Ovary (tissue), 9 donors: ENCODE data around the gene CNTNAP5. TPM values are rescaled to one million over a fixed set of nuclear protein-coding genes. Genes with fewer than 3 reads are reported as not detected.

Experiments used
- DNase-seq, 5 donors: peaks; one replicate each; pipeline ENCODE4 v3.0.0-alpha.2; 2019 to 2020
- H3K27ac ChIP-seq, 2 donors: fragments of 200-600 bp; one replicate each; pipeline versions ENCODE4 v1.5.1 to v1.8.0; 2019 to 2022
- H3K27me3 ChIP-seq: fragments of 200-600 bp; one replicate; pipeline ENCODE4 v1.8.0; 2022
- H3K36me3 ChIP-seq: fragments of 200-600 bp; sonication (generic); one replicate; pipeline ENCODE4 v1.5.1; 2019
- H3K4me1 ChIP-seq: one replicate; pipeline ENCODE4 v1.8.1; 2013; ENCODE audit warnings: mild to moderate bottlenecking, moderate library complexity; ENCODE audit not compliant: insufficient read depth
- H3K4me3 ChIP-seq: fragments of 200-600 bp; sonication (generic); one replicate; pipeline ENCODE4 v1.5.1; 2017
- H3K9me3 ChIP-seq, 2 donors: fragments of 200-600 bp in 1 of 2; sonication (generic) in 1 of 2; one replicate each; pipeline versions ENCODE4 v1.5.1 to v1.8.1; 2013 to 2019; ENCODE audit warnings: mild to moderate bottlenecking in 1 of 2, moderate library complexity in 1 of 2
- CTCF ChIP-seq, 3 donors: fragments of 450-650 bp in 2 of 3; fragments of 200-600 bp in 1 of 3; IDR thresholded peaks; one replicate each; pipeline versions ENCODE4 v1.5.1 to v1.8.0; 2016 to 2022; ENCODE audit warnings: antibody characterized with exemption in 3 of 3, mild to moderate bottlenecking in 1 of 3
- EP300 ChIP-seq: sonication (generic); formaldehyde crosslinking; IDR thresholded peaks from one replicate; pipeline ENCODE4 v1.6.1; 2017; ENCODE audit warnings: antibody characterized with exemption
- POLR2A ChIP-seq: fragments of 450-650 bp; IDR thresholded peaks from one replicate; pipeline ENCODE4 v1.6.1; 2017; ENCODE audit warnings: antibody characterized with exemption, mild to moderate bottlenecking, moderate library complexity
- WGBS, 3 donors: extraction: QIAGEN DNeasy Blood & Tissue Kit in 1 of 3; methylation state at CpG; one replicate each; pipeline versions ENCODE4 v1.1.5 to v1.1.7; 2013 to 2017; 5-methylcytosine and 5-hydroxymethylcytosine counted together
- intact Hi-C, 4 donors: fragments of 100-400 bp; cut with DNase I; formaldehyde crosslinking; loops; one replicate each; pipeline versions ENCODE4 v1.11.0 to v1.15.1; 2022 to 2023
- polyA plus RNA-seq, 2 donors: library from polyadenylated mRNA; stranded (reverse); fragments of 200-250 nt in 1 of 2; fragments of 350-450 nt in 1 of 2; fragmentation: Illumina TruSeq in 1 of 2; extraction: RNeasy Lipid Tissue Mini Kit (QIAGEN cat#74804) in 1 of 2; gene quantifications; one replicate each; pipeline ENCODE4 v1.2.3, GENCODE V29; 2013 to 2014
- total RNA-seq, 7 donors: library from RNA; depleted of rRNA in 2 of 7; stranded (reverse); fragments of >200 nt in 2 of 7; fragmentation: NEBNext Ultra II Directional in 3 of 7; extraction: Animal tissue kit (Norgen Biotek cat#: 25700) in 3 of 7; gene quantifications; one replicate each; pipeline versions ENCODE4 v1.1.0 to v1.2.4, GENCODE V29; 2016 to 2023
- donor health status: DM: no; HTN: no; CAD: no; lungs with moderate emphysema.
- donor health status: DM: no; HTN: no; CAD: no.
- donor health status: Bipolar disorder and iron deficiency.
- donor health status: DM: yes; HTN: yes; CAD: no.
- donor health status: DM: no; HTN: no; CAD: no.
- donor health status: DM: yes; HTN: yes; CAD: no.

The CNTNAP5 gene
- total and polyA plus RNA-seq, 9 donors, result not detected

- Histone ChIP-seq H3K4me3 (no peak overlapping the region), H3K27ac (no peak overlapping the region), H3K36me3 (no peaks in the 10 kb centered on the region), H3K27me3 (no peaks in the 10 kb centered on the region), H3K4me1 (no peaks in the 10 kb centered on the region), H3K9me3 (no peaks in the 10 kb centered on the region)
- TF ChIP-seq EP300, result no peak
- TF ChIP-seq POLR2A, result no peak
- TF ChIP-seq CTCF (IDR thresholded peaks at IDR 0.05), result no peak
- DNase-seq, result no peak
- 78 to 83% (median 83%) methylated on average over 11 of the region's 11 CpGs for WGBS, 3 donors
- intact Hi-C loops, result no loop called here
Observed at GRCh38 chr2:124001696-124002430, 23.2 kb upstream of the CNTNAP5 start.

GRCh38 chr2:124018890-124019289 is 6.2 kb upstream of the CNTNAP5 start:
- H3K27me3 ChIP-seq, result no peaks in the 10 kb centered on the region
- intact Hi-C loops, result no loop called here

GRCh38 chr2:124024561-124025170 is 421 bp upstream of the CNTNAP5 start:
- H3K27ac ChIP-seq, result no peak overlapping the region
- no peaks in the 10 kb centered on the region for H3K27me3 ChIP-seq
- no peak overlapping the region for H3K4me3 ChIP-seq
- intact Hi-C loops, result no loop called here
- no peak for DNase-seq
- TF ChIP-seq POLR2A, result no peak
- no peak for TF ChIP-seq EP300
- TF ChIP-seq CTCF (IDR thresholded peaks at IDR 0.05), result no peak
- WGBS, 3 donors, result 1 to 3% (median 2%) methylated on average over 36 of the region's 36 CpGs
- no peaks in the 10 kb centered on the region for H3K36me3 ChIP-seq
- H3K4me1 ChIP-seq, result no peaks in the 10 kb centered on the region
- H3K9me3 ChIP-seq, result no peaks in the 10 kb centered on the region

More at GRCh38 chr2:124018890-124019289, 6.2 kb upstream of the CNTNAP5 start:
- TF ChIP-seq EP300 (no peak), POLR2A (no peak), CTCF (IDR thresholded peaks at IDR 0.05) (no peak)
- H3K4me3 ChIP-seq, result no peak overlapping the region
- DNase-seq, result no peak
- no peak overlapping the region for H3K27ac ChIP-seq
- no peaks in the 10 kb centered on the region for H3K36me3 ChIP-seq
- no peaks in the 10 kb centered on the region for H3K4me1 ChIP-seq
- no peaks in the 10 kb centered on the region for H3K9me3 ChIP-seq

- H3K4me3 ChIP-seq, result no peak overlapping the region
- no peaks in the 10 kb centered on the region for H3K36me3 ChIP-seq
- H3K4me1 ChIP-seq, result no peaks in the 10 kb centered on the region
- intact Hi-C loops, result no loop called here
- no peaks in the 10 kb centered on the region for H3K9me3 ChIP-seq
- WGBS, 3 donors, result 44 to 55% (median 51%) methylated on average over 14 of the region's 14 CpGs
- DNase-seq, result no peak
- no peak overlapping the region for H3K27ac ChIP-seq
- no peak for TF ChIP-seq POLR2A
- TF ChIP-seq CTCF (IDR thresholded peaks at IDR 0.05), result no peak
- TF ChIP-seq EP300, result no peak
- no peaks in the 10 kb centered on the region for H3K27me3 ChIP-seq
Observed at GRCh38 chr2:124025891-124026434, 876 bp downstream of the CNTNAP5 start.
